Activated T-cell treated with anti-CD3 and anti-CD28 coated beads for 24 hours (primary cell): ENCODE data around the gene PTTG1IP2.

Experiments
- DNase-seq: peaks from one replicate; pipeline ENCODE4 v3.0.0-alpha.2; 2020; ENCODE audit warnings: low read depth

The PTTG1IP2 gene

GRCh38 chr7:90483251-90483650 lies 13.8 kb downstream of the PTTG1IP2 start:
- DNase-seq, result no peak

GRCh38 chr7:90484706-90485105 lies 15.3 kb downstream of the PTTG1IP2 start:
- no peak for DNase-seq

GRCh38 chr7:90485734-90486316 lies 16.4 kb downstream of the PTTG1IP2 start:
- no peak for DNase-seq

GRCh38 chr7:90487808-90488207 lies 18.4 kb downstream of the PTTG1IP2 start:
- no peak for DNase-seq

- no peak for DNase-seq
Observed at GRCh38 chr7:90488220-90488619, 18.8 kb downstream of the PTTG1IP2 start.

- no peak for DNase-seq
Observed at GRCh38 chr7:90492250-90492649, 22.8 kb downstream of the PTTG1IP2 start.

- no peak for DNase-seq
Observed at GRCh38 chr7:90495241-90495640, 25.8 kb downstream of the PTTG1IP2 start.

GRCh38 chr7:90502539-90502938 lies 33.1 kb downstream of the PTTG1IP2 start:
- no peak for DNase-seq

- DNase-seq, result no peak
Observed at GRCh38 chr7:90503367-90503766, 33.9 kb downstream of the PTTG1IP2 start.

GRCh38 chr7:90507692-90508091 lies 38.3 kb downstream of the PTTG1IP2 start:
- no peak for DNase-seq

- no peak for DNase-seq
Observed at GRCh38 chr7:90511776-90512175, 42.3 kb downstream of the PTTG1IP2 start.

GRCh38 chr7:90512821-90513254 lies 43.4 kb downstream of the PTTG1IP2 start:
- DNase-seq, result no peak

- no peak for DNase-seq
Observed at GRCh38 chr7:90516257-90516656, 46.8 kb downstream of the PTTG1IP2 start.

GRCh38 chr7:90518630-90519029 lies 49.2 kb downstream of the PTTG1IP2 start:
- no peak for DNase-seq

GRCh38 chr7:90520484-90520883 lies 51.0 kb downstream of the PTTG1IP2 start:
- DNase-seq, result no peak

GRCh38 chr7:90530263-90530662 lies 60.8 kb downstream of the PTTG1IP2 start:
- no peak for DNase-seq

- no peak for DNase-seq
Observed at GRCh38 chr7:90532231-90532929, 62.9 kb downstream of the PTTG1IP2 start.

- DNase-seq, result no peak
Observed at GRCh38 chr7:90536449-90536848, 67.0 kb downstream of the PTTG1IP2 start.

- DNase-seq, result no peak
Observed at GRCh38 chr7:90538405-90538804, 69.0 kb downstream of the PTTG1IP2 start.

GRCh38 chr7:90540406-90540805 lies 71.0 kb downstream of the PTTG1IP2 start:
- DNase-seq, result no peak

GRCh38 chr7:90551036-90551435 lies 81.6 kb downstream of the PTTG1IP2 start:
- no peak for DNase-seq

- no peak for DNase-seq
Observed at GRCh38 chr7:90552521-90552920, 83.1 kb downstream of the PTTG1IP2 start.

GRCh38 chr7:90560730-90561129 lies 91.3 kb downstream of the PTTG1IP2 start:
- no peak for DNase-seq
